Measurements from ENCODE around the gene ITGA11. TPM values are rescaled to one million over a fixed set of nuclear protein-coding genes. Genes with fewer than 3 reads are reported as not detected.

Gene ITGA11
- polyA plus RNA-seq, 3 donors, result 3.1 to 4.4 (median 3.4) TPM

GRCh38 chr15:68368731-68369435 lies 63.1 kb downstream of the ITGA11 start:
- DNase-seq (ENCODE audit: extremely low read depth in 1 of 11, low read depth in 9 of 11, low spot score in 4 of 11), result no peak

GRCh38 chr15:68367992-68368391 lies 64.0 kb downstream of the ITGA11 start:
- DNase-seq (ENCODE audit: extremely low read depth in 1 of 11, low read depth in 9 of 11, low spot score in 4 of 11), result no peak

GRCh38 chr15:68367226-68367625 lies 64.7 kb downstream of the ITGA11 start:
- no peak for DNase-seq (ENCODE audit: extremely low read depth in 1 of 11, low read depth in 9 of 11, low spot score in 4 of 11)

GRCh38 chr15:68366314-68366713 lies 65.6 kb downstream of the ITGA11 start:
- no peak for DNase-seq (ENCODE audit: extremely low read depth in 1 of 11, low read depth in 9 of 11, low spot score in 4 of 11)

GRCh38 chr15:68365770-68366169 lies 66.2 kb downstream of the ITGA11 start:
- DNase-seq (ENCODE audit: extremely low read depth in 1 of 11, low read depth in 9 of 11, low spot score in 4 of 11), result no peak

- DNase-seq (ENCODE audit: extremely low read depth in 1 of 11, low read depth in 9 of 11, low spot score in 4 of 11), result no peak
These were observed 66.7 kb downstream of the ITGA11 start for GRCh38 chr15:68365140-68365745.

- no peak for DNase-seq (ENCODE audit: extremely low read depth in 1 of 11, low read depth in 9 of 11, low spot score in 4 of 11)
These were observed 67.3 kb downstream of the ITGA11 start for GRCh38 chr15:68364660-68365035.

- DNase-seq (ENCODE audit: extremely low read depth in 1 of 11, low read depth in 9 of 11, low spot score in 4 of 11), result no peak
These were observed 67.8 kb downstream of the ITGA11 start for GRCh38 chr15:68364028-68364659.

- no peak for DNase-seq (ENCODE audit: extremely low read depth in 1 of 11, low read depth in 9 of 11, low spot score in 4 of 11)
These were observed 68.6 kb downstream of the ITGA11 start for GRCh38 chr15:68363353-68363752.

- DNase-seq (ENCODE audit: extremely low read depth in 1 of 11, low read depth in 9 of 11, low spot score in 4 of 11), result no peak
These were observed 69.3 kb downstream of the ITGA11 start for GRCh38 chr15:68362537-68363126.

- DNase-seq (ENCODE audit: extremely low read depth in 1 of 11, low read depth in 9 of 11, low spot score in 4 of 11), result no peak
These were observed 71.2 kb downstream of the ITGA11 start for GRCh38 chr15:68360721-68361120.

GRCh38 chr15:68356778-68357177 lies 75.2 kb downstream of the ITGA11 start:
- no peak for DNase-seq (ENCODE audit: extremely low read depth in 1 of 11, low read depth in 9 of 11, low spot score in 4 of 11)

GRCh38 chr15:68354923-68355322 lies 77.0 kb downstream of the ITGA11 start:
- DNase-seq (ENCODE audit: extremely low read depth in 1 of 11, low read depth in 9 of 11, low spot score in 4 of 11), result no peak

GRCh38 chr15:68354268-68354667 lies 77.7 kb downstream of the ITGA11 start:
- no peak for DNase-seq (ENCODE audit: extremely low read depth in 1 of 11, low read depth in 9 of 11, low spot score in 4 of 11)

- no peak for DNase-seq (ENCODE audit: extremely low read depth in 1 of 11, low read depth in 9 of 11, low spot score in 4 of 11)
These were observed 78.4 kb downstream of the ITGA11 start for GRCh38 chr15:68353421-68354135.

- DNase-seq (ENCODE audit: extremely low read depth in 1 of 11, low read depth in 9 of 11, low spot score in 4 of 11), result no peak
These were observed 79.4 kb downstream of the ITGA11 start for GRCh38 chr15:68352401-68353062.

- DNase-seq (ENCODE audit: extremely low read depth in 1 of 11, low read depth in 9 of 11, low spot score in 4 of 11), result no peak
These were observed 82.8 kb downstream of the ITGA11 start for GRCh38 chr15:68349151-68349550.

- no peak for DNase-seq (ENCODE audit: extremely low read depth in 1 of 11, low read depth in 9 of 11, low spot score in 4 of 11)
These were observed 83.4 kb downstream of the ITGA11 start for GRCh38 chr15:68348606-68349005.

- no peak for DNase-seq (ENCODE audit: extremely low read depth in 1 of 11, low read depth in 9 of 11, low spot score in 4 of 11)
These were observed 83.9 kb downstream of the ITGA11 start for GRCh38 chr15:68348081-68348480.
